NCI-H510A treated with DMSO at 0.1 percent for 48 hours (cell line): ENCODE measurements around the gene ATXN2.
"Not testable (repeated sequence)": the region's sequence is repeated elsewhere in the genome, so short reads cannot be mapped to it uniquely, and the experiment has no call there.

ENCODE experiments used
- DNase-seq: peaks from one replicate; lab custom pipeline; 2025; lab: John Stamatoyannopoulos, UW

The ATXN2 gene

GRCh38 chr12:111598637-111599452 is at the start of gene ATXN2:
Gene ATXN2, minus strand, starts transcription at chr12:111599315. Its CDS starts 281 bp downstream, at chr12:111599034.
- DNase-seq: no peak

- DNase-seq: no peak
Observed at GRCh38 chr12:111645433-111645832, 46.3 kb upstream of the ATXN2 start.

GRCh38 chr12:111643427-111643826 is 44.3 kb upstream of the ATXN2 start:
- DNase-seq: no peak

GRCh38 chr12:111642681-111643426 is 43.7 kb upstream of the ATXN2 start:
- no peak for DNase-seq

GRCh38 chr12:111640506-111640905 is 41.4 kb upstream of the ATXN2 start:
- DNase-seq: no peak

GRCh38 chr12:111638556-111638955 is 39.4 kb upstream of the ATXN2 start:
- DNase-seq: no peak

GRCh38 chr12:111636209-111636945 is 37.3 kb upstream of the ATXN2 start:
- DNase-seq: no peak

- no peak for DNase-seq
Observed at GRCh38 chr12:111635524-111635923, 36.4 kb upstream of the ATXN2 start.

- no peak for DNase-seq
Observed at GRCh38 chr12:111628505-111629260, 29.6 kb upstream of the ATXN2 start.

GRCh38 chr12:111626230-111626629 is 27.1 kb upstream of the ATXN2 start:
- DNase-seq: no peak

- DNase-seq: no peak
Observed at GRCh38 chr12:111624540-111624939, 25.4 kb upstream of the ATXN2 start.

- not testable (repeated sequence) for DNase-seq
Observed at GRCh38 chr12:111617841-111618240, 18.7 kb upstream of the ATXN2 start.

- no peak for DNase-seq
Observed at GRCh38 chr12:111616177-111616623, 17.1 kb upstream of the ATXN2 start.

- DNase-seq: no peak
Observed at GRCh38 chr12:111607239-111607638, 8.1 kb upstream of the ATXN2 start.

- DNase-seq: no peak
Observed at GRCh38 chr12:111606767-111607230, 7.7 kb upstream of the ATXN2 start.

GRCh38 chr12:111605911-111606766 is 7.0 kb upstream of the ATXN2 start:
- DNase-seq: no peak

- DNase-seq: not testable (repeated sequence)
Observed at GRCh38 chr12:111602857-111603256, 3.7 kb upstream of the ATXN2 start.

- no peak for DNase-seq
Observed at GRCh38 chr12:111602348-111602747, 3.2 kb upstream of the ATXN2 start.

- not testable (repeated sequence) for DNase-seq
Observed at GRCh38 chr12:111600986-111601385, 1.9 kb upstream of the ATXN2 start.

- no peak for DNase-seq
Observed at GRCh38 chr12:111600205-111600642, 1.1 kb upstream of the ATXN2 start.
